ENCODE measurements around the gene MEIS2.

MEIS2 gene

GRCh38 chr15:37131621-37132020 lies 31.3 kb upstream of the MEIS2 start:
- no peaks in the 10 kb centered on the region for H3K36me3 Mint-ChIP-seq
- H3K27me3 Mint-ChIP-seq: peaks cover 3% of the 10 kb centered on the region
- CTCF ChIA-PET: interaction anchor here (1.2 kb wide), 1 partner anchor 8 kb away, joined by 3 read pairs; no protein-coding TSS in a partner anchor
- no peaks in the 10 kb centered on the region for H3K4me1 Mint-ChIP-seq
- DNase-seq: no peak
- no peaks in the 10 kb centered on the region for H3K9me3 Mint-ChIP-seq
- no peak overlapping the region for H3K27ac Mint-ChIP-seq
- H3K4me3 Mint-ChIP-seq: no peak overlapping the region

- no peaks in the 10 kb centered on the region for H3K4me1 Mint-ChIP-seq
- no peak for DNase-seq
- H3K27me3 Mint-ChIP-seq: peaks cover 3% of the 10 kb centered on the region
- H3K4me3 Mint-ChIP-seq: no peak overlapping the region
- CTCF ChIA-PET: no interaction called here
- no peaks in the 10 kb centered on the region for H3K36me3 Mint-ChIP-seq
- no peaks in the 10 kb centered on the region for H3K9me3 Mint-ChIP-seq
- no peak overlapping the region for H3K27ac Mint-ChIP-seq
Observed at GRCh38 chr15:37130356-37130755, 30.0 kb upstream of the MEIS2 start.

GRCh38 chr15:37125143-37125542 lies 24.8 kb upstream of the MEIS2 start:
- CTCF ChIA-PET: no interaction called here
- Mint-ChIP-seq H3K4me1 (no peaks in the 10 kb centered on the region), H3K4me3 (no peak overlapping the region), H3K27me3 (no peaks in the 10 kb centered on the region), H3K27ac (no peak overlapping the region), H3K36me3 (no peaks in the 10 kb centered on the region), H3K9me3 (no peaks in the 10 kb centered on the region)
- DNase-seq: no peak

DNA sequence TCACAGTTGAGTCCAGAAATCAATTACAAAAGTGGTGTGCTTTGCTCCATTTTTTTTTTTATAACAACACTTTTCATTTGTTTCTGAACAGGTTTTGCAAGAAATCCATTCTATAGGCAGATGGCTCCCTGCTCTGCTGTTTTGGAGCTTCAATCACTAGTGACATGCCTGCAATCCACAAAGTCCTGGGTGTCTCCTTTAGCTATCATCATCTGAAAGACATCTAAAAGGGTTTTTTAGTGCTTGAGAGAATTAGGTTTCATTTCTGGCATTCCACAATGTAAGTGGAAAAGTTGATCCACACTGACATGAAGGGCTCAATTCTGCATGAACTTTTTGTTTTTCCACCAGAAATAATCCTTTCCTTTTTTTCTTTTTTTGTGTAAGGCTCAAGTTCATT lies 24.0 kb upstream of the MEIS2 start:
- H3K9me3 Mint-ChIP-seq: no peaks in the 10 kb centered on the region
- no peak overlapping the region for H3K4me3 Mint-ChIP-seq
- DNase-seq: no peak
- CTCF ChIA-PET: interaction anchor here (0.7 to 1.3 kb wide), 2 partner anchors 8 to 1691 kb away, joined by 3 read pairs; no protein-coding TSS in a partner anchor
- no peaks in the 10 kb centered on the region for H3K36me3 Mint-ChIP-seq
- H3K27ac Mint-ChIP-seq: no peak overlapping the region
- H3K4me1 Mint-ChIP-seq: no peaks in the 10 kb centered on the region
- no peaks in the 10 kb centered on the region for H3K27me3 Mint-ChIP-seq

GRCh38 chr15:37122703-37123102 lies 22.4 kb upstream of the MEIS2 start:
- Mint-ChIP-seq H3K4me3 (no peak overlapping the region), H3K27me3 (no peaks in the 10 kb centered on the region), H3K9me3 (no peaks in the 10 kb centered on the region), H3K36me3 (no peaks in the 10 kb centered on the region), H3K4me1 (no peaks in the 10 kb centered on the region), H3K27ac (no peak overlapping the region)
- DNase-seq: no peak
- CTCF ChIA-PET: no interaction called here

- H3K27ac Mint-ChIP-seq: no peak overlapping the region
- H3K36me3 Mint-ChIP-seq: no peaks in the 10 kb centered on the region
- H3K4me1 Mint-ChIP-seq: no peaks in the 10 kb centered on the region
- no peak for DNase-seq
- H3K27me3 Mint-ChIP-seq: peaks cover 4% of the 10 kb centered on the region
- H3K9me3 Mint-ChIP-seq: no peaks in the 10 kb centered on the region
- CTCF ChIA-PET: no interaction called here
- H3K4me3 Mint-ChIP-seq: no peak overlapping the region
Observed at GRCh38 chr15:37121492-37121891, 21.1 kb upstream of the MEIS2 start.

GRCh38 chr15:37117030-37117429 lies 16.7 kb upstream of the MEIS2 start:
- no peak overlapping the region for H3K27ac Mint-ChIP-seq
- H3K4me3 Mint-ChIP-seq: no peak overlapping the region
- no peaks in the 10 kb centered on the region for H3K9me3 Mint-ChIP-seq
- H3K27me3 Mint-ChIP-seq: peaks cover 16% of the 10 kb centered on the region
- CTCF ChIA-PET: no interaction called here
- no peak for DNase-seq
- no peaks in the 10 kb centered on the region for H3K36me3 Mint-ChIP-seq
- H3K4me1 Mint-ChIP-seq: no peaks in the 10 kb centered on the region

DNA sequence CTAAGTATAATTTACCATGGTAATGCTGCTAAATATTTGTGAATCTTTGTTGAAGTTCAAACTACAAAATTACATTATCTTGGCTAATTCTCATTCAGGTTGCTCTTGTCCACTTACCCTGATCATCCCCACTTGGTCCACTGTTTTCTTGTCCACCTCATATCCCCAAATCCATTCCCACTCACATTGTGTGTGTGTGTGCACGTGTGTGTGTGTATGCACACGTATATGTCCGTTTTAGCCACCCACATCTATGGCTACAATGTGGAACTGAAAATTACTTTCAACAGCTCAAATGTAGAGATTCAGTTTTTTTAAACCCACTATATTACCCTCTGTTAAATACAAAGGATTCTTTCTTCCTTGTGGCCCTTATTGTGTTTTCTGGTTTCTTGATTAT lies 15.2 kb upstream of the MEIS2 start:
- CTCF ChIA-PET: no interaction called here
- H3K27me3 Mint-ChIP-seq: peaks cover 31% of the 10 kb centered on the region
- no peak overlapping the region for H3K27ac Mint-ChIP-seq
- no peaks in the 10 kb centered on the region for H3K36me3 Mint-ChIP-seq
- peaks cover 2% of the 10 kb centered on the region for H3K4me1 Mint-ChIP-seq
- DNase-seq: no peak
- H3K4me3 Mint-ChIP-seq: no peak overlapping the region
- H3K9me3 Mint-ChIP-seq: no peaks in the 10 kb centered on the region

DNA sequence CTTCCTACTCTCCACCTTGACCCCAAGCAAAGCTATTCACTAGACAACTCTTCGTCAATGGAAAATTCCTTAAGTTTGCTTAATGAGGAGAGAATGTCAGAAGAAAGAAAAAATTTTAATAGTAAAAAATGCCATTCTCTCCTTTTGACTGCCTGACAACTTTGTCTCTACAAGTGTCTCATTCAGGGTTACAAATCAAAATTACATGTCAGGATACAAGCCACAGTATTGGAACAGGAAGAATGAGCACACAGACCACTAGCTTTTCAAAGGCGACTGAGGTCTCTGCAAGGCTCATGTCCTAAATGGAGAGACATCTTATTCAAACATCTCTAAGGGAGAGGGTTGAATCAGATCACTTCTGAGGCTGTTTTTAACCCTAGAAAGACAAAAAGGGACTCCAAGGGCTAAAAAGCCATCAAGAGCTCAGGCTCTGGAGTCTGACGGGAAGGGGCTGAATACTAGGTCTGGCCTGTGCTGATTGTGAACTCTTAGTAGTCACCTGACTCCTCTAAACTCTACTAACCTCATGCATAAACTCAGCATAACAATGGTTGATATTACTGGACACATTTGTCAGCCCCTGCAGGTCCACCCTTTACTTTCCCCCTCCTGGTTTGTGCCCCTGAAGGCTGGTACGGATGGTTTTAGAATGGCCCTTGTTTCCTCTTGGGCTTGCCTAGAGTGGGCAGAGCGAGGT lies 12.8 kb upstream of the MEIS2 start:
- CTCF ChIA-PET: interaction anchor here (0.7 kb wide), 1 partner anchor 241 kb away, joined by 3 read pairs; no protein-coding TSS in a partner anchor
- Mint-ChIP-seq H3K9me3 (peaks cover 3% of the 10 kb centered on the region), H3K4me1 (peaks cover 2% of the 10 kb centered on the region), H3K27ac (no peak overlapping the region), H3K27me3 (peaks cover 55% of the 10 kb centered on the region), H3K4me3 (no peak overlapping the region), H3K36me3 (peaks cover 5% of the 10 kb centered on the region)
- no peak for DNase-seq

- DNase-seq: no peak
- H3K27ac Mint-ChIP-seq: no peak overlapping the region
- H3K4me1 Mint-ChIP-seq: peaks cover 2% of the 10 kb centered on the region
- H3K27me3 Mint-ChIP-seq: peaks cover 63% of the 10 kb centered on the region
- H3K36me3 Mint-ChIP-seq: peaks cover 6% of the 10 kb centered on the region
- no peak overlapping the region for H3K4me3 Mint-ChIP-seq
- CTCF ChIA-PET: interaction anchor here (0.7 kb wide), 1 partner anchor 240 kb away, joined by 3 read pairs; no protein-coding TSS in a partner anchor
- peaks cover 3% of the 10 kb centered on the region for H3K9me3 Mint-ChIP-seq
Observed at GRCh38 chr15:37112171-37112570, 11.8 kb upstream of the MEIS2 start.

GRCh38 chr15:37111427-37111717 lies 11.0 kb upstream of the MEIS2 start:
- Mint-ChIP-seq H3K4me3 (no peak overlapping the region), H3K27ac (no peak overlapping the region), H3K27me3 (peaks cover 67% of the 10 kb centered on the region), H3K36me3 (peaks cover 6% of the 10 kb centered on the region), H3K4me1 (peaks cover 2% of the 10 kb centered on the region), H3K9me3 (peaks cover 3% of the 10 kb centered on the region)
- CTCF ChIA-PET: no interaction called here
- no peak for DNase-seq

- peaks cover 3% of the 10 kb centered on the region for H3K9me3 Mint-ChIP-seq
- no peak for DNase-seq
- peaks cover 2% of the 10 kb centered on the region for H3K4me1 Mint-ChIP-seq
- CTCF ChIA-PET: interaction anchor here (2.1 kb wide), 1 partner anchor 227 kb away, joined by 6 read pairs; no protein-coding TSS in a partner anchor
- peaks cover 6% of the 10 kb centered on the region for H3K36me3 Mint-ChIP-seq
- no peak overlapping the region for H3K4me3 Mint-ChIP-seq
- H3K27me3 Mint-ChIP-seq: peaks cover 81% of the 10 kb centered on the region
- H3K27ac Mint-ChIP-seq: no peak overlapping the region
Observed at GRCh38 chr15:37109872-37110572, 9.7 kb upstream of the MEIS2 start.

- Mint-ChIP-seq H3K36me3 (peaks cover 6% of the 10 kb centered on the region), H3K27me3 (peaks cover 88% of the 10 kb centered on the region), H3K4me3 (peak overlapping the region; percentile 29), H3K9me3 (peaks cover 3% of the 10 kb centered on the region), H3K4me1 (peaks cover 2% of the 10 kb centered on the region), H3K27ac (peak overlapping the region; percentile 77)
- no peak for DNase-seq
- CTCF ChIA-PET: interaction anchor here (0.8 to 2.1 kb wide), 2 partner anchors 226 to 231 kb away, joined by 3 to 6 read pairs; no protein-coding TSS in a partner anchor
Observed at GRCh38 chr15:37109168-37109871, 9.0 kb upstream of the MEIS2 start.

DNA sequence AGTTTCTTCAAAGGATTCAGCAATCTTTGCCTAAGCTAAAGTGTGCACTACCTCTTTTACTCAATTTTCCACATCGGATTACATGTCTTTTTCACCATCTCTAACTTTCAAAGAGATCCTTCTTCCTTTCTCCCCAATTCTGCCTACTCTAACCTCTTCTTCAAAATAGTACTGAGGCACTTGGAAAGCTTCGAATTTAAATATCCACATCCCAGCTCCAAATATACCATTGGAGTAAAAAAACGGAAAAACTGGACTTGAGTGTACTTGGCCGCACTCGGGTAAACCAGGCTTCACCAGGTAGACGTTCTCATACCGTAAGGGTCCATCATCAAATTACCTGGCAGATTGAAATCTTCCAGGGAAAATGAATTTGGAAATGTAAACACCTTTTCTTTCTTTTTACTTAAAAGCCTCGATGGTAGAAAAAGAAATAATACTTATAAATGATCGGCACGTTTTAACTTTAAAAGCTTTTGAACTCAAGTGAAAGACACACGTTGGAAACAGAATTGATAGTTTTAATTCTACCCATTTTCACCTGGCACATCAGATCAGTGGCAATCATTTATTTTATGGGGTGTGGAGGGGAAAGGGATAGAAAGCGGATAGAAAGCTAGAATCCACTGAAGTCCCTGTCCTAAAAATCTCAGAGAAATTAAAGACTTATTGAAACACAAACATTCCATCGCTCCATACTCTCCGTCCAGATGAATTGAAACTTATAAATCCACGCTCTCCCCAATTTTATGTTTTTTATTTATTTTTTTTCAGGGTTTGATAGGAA lies 8.2 kb upstream of the MEIS2 start:
- H3K9me3 Mint-ChIP-seq: peaks cover 3% of the 10 kb centered on the region
- DNase-seq: no peak
- H3K4me1 Mint-ChIP-seq: peaks cover 2% of the 10 kb centered on the region
- peaks cover 6% of the 10 kb centered on the region for H3K36me3 Mint-ChIP-seq
- CTCF ChIA-PET: interaction anchor here (0.8 to 2.1 kb wide), 2 partner anchors 225 to 230 kb away, joined by 3 to 6 read pairs; no protein-coding TSS in a partner anchor
- H3K27ac Mint-ChIP-seq: peak overlapping the region; percentile 19
- H3K4me3 Mint-ChIP-seq: no peak overlapping the region
- H3K27me3 Mint-ChIP-seq: peaks cover 95% of the 10 kb centered on the region

Measured in activated naive CD4-positive, alpha-beta T cell treated with anti-CD3 and anti-CD28 coated beads, Interleukin-2, amount 10 ng/mL, durations not matched to agents 7 days and 5 days (primary cell).